Activated CD4-positive, alpha-beta T cell treated with anti-CD3 and anti-CD28 coated beads for 48 hours (primary cell): Measurements from ENCODE around the gene ARL15.
"Not testable (repeated sequence)": the region's sequence is repeated elsewhere in the genome, so short reads cannot be mapped to it uniquely, and the experiment has no call there.

Source experiments
- DNase-seq: peaks from one replicate; pipeline ENCODE4 v3.0.0-alpha.2; 2020

Gene ARL15

DNA sequence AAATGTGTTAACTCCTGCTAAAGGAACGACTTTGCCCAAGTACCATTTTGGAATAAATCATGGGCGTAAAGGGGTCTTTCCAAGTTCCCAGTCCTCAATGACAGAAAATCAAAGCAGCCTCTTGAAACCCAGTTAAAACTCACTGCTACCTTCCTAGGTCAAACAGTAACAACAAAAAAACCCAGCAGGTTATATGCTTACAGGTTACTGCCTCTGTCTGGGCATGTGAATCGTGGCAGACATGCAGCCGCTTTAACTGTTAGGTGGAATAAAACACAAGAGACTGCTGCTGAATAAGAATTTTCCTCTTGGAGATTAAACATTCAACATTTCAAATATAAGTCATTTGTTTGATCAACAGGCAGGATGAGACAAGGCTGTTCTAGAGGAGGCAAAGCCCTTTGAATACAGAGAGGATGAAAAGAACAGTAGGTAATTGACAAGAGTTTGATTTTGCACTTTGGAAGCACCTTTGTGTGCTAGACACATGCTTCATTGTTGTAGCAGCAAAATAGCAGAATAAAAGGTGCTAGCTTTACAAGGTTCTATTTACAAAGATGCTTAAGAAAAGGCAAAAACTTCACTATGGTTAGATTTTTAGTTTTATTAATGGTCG lies 430.6 kb downstream of the ARL15 start:
- no peak for DNase-seq

DNA sequence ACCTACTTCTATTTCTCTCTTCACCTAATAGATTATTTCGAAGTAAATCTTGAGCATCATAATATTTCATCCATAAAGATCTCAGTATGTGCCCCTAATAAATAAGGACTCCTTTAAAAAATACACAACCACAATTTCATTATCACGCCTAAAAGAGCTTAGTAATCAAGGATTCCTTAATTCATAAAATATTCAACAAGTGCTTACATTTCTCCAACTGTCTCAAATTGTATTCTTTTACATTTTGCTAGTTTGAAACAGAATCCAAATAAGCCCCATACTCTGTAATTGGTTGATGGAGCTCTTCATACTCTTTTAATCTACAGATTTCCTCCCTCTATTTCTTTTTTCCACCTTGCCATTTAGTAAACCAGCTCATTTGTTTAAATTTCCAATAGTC lies 432.4 kb downstream of the ARL15 start:
- DNase-seq = no peak

DNA sequence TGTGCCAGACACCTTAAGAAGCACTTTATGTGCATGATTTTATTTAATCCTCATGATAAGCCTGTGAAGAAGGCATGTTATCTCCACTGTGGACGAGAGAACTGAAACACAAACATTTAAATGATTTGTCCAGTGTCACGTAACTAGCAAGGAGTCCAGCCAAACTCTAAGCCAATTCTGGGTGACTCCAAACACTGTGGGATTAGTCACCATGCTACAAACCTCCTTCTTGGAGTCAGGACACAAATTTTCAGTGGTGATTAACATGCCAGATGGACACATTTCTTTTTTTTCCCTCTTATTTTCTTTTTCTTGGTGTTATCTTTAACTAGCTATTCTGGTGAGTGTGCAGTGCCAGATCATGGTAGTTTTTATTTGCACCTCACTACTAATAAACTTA lies 433.1 kb downstream of the ARL15 start:
- no peak for DNase-seq

DNA sequence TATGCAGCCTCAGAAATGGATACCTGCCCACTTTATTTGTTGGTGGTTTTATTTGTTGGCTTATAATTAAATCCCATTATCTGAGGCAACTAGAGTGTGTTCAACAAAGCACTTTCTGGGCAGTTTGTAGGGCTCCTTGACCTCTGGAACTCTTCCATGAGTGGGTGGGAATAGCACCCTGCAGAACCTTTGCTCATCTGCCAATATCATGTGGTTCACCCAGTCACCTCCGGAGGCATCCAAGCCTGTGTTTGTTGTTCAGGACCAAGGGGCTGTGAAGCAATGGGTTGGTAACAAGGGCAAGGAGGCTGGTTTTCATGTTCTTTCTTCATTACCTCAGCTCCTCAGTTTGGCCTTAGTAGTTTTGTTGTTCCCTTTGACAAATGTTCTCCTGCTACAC lies 436.0 kb downstream of the ARL15 start:
- peak; percentile 4 for DNase-seq

DNA sequence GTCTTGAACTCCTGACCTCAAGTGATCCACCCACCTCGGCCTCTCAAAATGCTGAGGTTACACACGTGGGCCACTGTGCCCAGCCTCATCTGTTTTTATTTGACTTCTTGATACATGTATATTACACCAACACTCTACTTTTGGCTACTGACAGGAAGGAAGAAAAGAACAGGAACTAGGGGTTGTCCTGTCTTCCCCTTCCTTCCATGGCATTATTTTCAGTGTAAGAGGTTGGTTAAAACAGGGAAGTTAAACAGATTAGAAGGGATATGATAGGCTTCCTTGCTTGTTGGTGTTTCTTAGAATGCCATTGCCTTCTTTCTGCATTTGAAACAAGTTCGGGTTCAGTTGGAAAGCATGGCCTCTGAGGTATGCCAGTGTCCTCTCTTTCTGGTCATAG lies 437.1 kb downstream of the ARL15 start:
- DNase-seq = no peak

DNA sequence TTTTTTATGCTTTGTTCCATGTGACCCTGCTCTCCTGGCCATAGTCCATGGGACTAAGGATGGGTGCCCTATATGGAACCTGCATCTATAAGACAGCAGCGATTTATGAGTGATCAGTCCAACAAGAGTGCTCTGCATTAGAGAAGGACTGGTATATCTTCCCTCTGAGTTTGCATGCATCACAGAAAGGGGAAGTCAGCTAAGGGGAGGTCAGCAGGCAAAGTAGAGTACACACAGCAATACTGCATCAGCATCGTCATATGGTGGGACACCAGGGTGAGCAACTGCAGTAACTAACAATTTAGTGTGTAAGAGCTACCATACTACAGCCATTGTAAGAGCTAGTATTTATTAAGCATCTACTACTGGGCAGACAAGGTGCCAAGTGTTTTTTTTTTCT lies 438.6 kb downstream of the ARL15 start:
- DNase-seq = no peak

DNA sequence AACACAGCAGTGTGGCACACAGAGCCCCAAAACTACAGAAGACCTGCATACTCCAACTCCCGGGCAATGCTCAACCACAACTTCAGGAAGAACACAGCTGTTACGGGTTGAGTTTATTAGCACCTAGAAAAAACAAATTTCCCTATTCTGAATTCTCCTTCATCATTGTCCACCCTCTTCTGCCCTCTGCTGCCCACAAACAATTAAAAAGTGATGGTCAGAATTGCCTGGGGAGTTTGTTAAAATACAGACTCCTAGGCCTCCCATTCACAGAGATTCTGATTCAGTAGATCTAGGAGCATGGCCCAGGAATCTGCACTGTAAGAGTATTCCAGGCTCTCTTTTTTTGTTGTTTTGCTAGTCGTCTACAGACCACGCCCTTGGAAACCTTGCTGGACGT lies 439.3 kb downstream of the ARL15 start:
- no peak for DNase-seq

DNA sequence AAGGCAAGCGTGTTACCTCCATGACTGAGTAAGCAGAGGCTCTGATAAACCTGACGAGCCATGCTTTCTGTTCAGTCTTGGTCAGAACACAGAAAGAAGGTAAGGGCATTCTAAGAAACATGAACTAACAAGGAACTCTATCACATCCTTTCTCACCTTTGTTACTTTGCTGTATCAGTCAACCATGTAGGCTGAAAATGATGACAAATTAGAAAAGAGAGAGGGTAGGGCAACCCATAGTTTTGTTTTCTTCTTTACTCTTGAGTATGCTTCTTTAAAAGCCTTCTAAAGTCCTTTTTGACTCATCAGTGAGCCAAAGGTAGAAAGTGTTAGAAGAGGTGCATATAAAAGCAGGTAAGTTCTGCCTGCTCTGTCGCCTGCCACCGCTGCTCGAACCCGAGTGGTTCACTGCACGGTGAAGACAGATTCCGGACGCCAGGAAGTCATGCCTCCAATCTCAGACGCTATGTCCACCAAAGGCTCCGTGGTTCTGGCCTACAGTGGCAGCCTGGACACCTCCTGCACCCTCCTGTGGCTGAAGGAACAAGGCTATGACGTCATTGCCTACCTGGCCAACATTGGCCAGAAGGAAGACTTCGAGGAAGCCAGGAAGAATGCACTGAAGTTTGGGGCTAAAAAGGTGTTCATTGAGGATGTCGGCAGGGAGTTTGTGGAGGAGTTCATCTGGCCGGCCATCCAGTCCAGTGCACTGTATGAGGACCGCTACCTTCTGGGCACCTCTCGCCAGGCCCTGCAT lies 451.5 kb downstream of the ARL15 start:
- DNase-seq = no peak

DNA sequence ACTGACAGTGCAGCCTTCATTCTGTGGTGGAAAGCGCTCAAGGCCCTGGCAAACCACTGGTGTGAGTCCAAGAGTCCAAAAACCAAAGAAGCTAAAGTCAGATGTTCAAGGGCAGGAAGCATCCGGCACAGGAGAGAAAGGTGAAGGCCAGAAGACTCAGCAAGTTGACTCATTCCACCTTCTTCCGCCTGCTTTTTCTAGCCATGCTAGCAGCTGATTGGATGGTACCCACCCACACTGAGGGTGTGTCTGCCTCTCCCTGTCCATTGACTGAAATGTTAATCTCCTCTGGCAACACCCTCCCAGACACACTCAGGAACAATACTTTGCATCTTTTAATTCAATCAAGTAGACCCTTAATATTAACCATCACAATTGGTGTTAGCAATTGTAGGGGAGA lies 453.9 kb downstream of the ARL15 start:
- no peak for DNase-seq

DNA sequence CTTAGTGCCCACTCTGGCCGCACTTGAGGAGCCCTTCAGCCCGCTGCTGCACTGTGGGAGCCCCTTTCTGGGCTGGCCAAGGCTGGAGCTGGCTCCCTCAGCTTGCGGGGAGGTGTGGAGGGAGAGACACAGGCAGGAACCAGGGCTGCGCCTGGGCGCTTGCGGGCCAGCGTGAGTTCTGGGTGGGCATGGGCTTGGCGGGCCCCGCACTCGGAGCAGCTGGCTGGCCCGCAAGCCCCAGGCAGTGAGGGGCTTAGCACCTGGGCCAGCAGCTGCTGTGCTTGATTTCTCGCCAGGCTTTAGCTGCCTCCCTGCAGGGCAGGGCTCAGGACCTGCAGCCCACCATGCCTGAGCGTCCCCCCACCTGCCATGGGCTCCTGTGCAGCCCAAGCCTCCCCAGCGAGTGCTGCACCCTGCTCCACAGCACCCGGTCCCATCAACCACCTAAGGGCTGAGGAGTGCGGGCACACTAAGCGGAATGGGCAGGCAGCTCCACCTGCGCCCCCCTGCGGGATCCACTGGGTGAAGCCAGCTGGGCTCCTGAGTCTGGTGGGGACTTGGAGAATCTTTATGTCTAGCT lies 473.4 kb downstream of the ARL15 start:
- not testable (repeated sequence) for DNase-seq

DNA sequence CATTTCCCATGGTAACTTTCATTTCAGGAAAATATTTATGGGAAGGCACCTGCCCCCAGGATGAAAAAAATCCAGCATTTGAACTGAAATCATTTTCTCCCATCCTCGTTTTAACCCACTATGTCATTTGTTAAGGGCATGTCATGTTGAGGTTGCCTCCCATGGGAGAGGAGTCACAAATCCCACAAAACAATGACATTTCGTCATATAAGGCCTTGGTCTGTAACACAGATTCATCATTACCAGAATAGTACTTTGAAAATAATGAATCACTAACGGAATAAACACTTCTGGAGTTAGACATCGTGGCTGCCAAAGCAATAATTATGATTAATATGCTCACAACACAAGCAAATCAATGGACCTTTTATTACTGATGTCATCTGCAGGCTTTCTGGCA lies 475.9 kb downstream of the ARL15 start:
- no peak for DNase-seq
